SJCRH30 (cell line): ENCODE measurements around the gene SLC39A11. TPM values are rescaled to one million over a fixed set of nuclear protein-coding genes. Genes with fewer than 3 reads are reported as not detected.
"Not testable (repeated sequence)": the region's sequence is repeated elsewhere in the genome, so short reads cannot be mapped to it uniquely, and the experiment has no call there.

ENCODE experiments used
- DNase-seq, 2 experiments: peaks; one replicate each; pipeline ENCODE4 v3.0.0-alpha.2; 2015 to 2020
- H3K27ac ChIP-seq: fragments of 250-450 bp; sonication (Bioruptor Pico); 2 replicates; pipeline ENCODE4 v1.5.1; 2020; ENCODE audit warnings: mild to moderate bottlenecking, moderate library complexity
- H3K27me3 ChIP-seq: fragments of 250-450 bp; sonication (Bioruptor Pico); 2 replicates; pipeline ENCODE4 v1.5.1; 2020; ENCODE audit warnings: mild to moderate bottlenecking, moderate library complexity
- H3K36me3 ChIP-seq: fragments of 250-450 bp; sonication (Bioruptor Pico); 2 replicates; pipeline ENCODE4 v1.5.1; 2020; ENCODE audit warnings: mild to moderate bottlenecking, moderate library complexity
- H3K4me1 ChIP-seq: fragments of 250-450 bp; sonication (Bioruptor Pico); 2 replicates; pipeline ENCODE4 v1.5.1; 2020; ENCODE audit warnings: mild to moderate bottlenecking, moderate library complexity
- H3K4me3 ChIP-seq: fragments of 250-450 bp; sonication (Bioruptor Pico); 2 replicates; pipeline ENCODE4 v1.5.1; 2020; ENCODE audit warnings: mild to moderate bottlenecking, moderate library complexity
- H3K9me3 ChIP-seq: fragments of 250-450 bp; sonication (Bioruptor Pico); replicated peaks from 2 replicates; pipeline ENCODE4 v1.5.1; 2020; ENCODE audit warnings: mild to moderate bottlenecking, moderate library complexity
- total RNA-seq: library from RNA; depleted of rRNA; stranded (reverse); fragments of >200 nt; shearing (Covaris generic); gene quantifications from 2 replicates; pipeline ENCODE4 v1.2.3, GENCODE V29; 2014

The SLC39A11 gene
- total RNA-seq, 1 experiment from 2014 or later, result 9.3 TPM

- DNase-seq, H3K36me3 ChIP-seq, H3K27ac ChIP-seq: not testable (repeated sequence)
Observed at GRCh38 chr17:73097973-73098765, 5.7 kb upstream of the SLC39A11 start.

DNA sequence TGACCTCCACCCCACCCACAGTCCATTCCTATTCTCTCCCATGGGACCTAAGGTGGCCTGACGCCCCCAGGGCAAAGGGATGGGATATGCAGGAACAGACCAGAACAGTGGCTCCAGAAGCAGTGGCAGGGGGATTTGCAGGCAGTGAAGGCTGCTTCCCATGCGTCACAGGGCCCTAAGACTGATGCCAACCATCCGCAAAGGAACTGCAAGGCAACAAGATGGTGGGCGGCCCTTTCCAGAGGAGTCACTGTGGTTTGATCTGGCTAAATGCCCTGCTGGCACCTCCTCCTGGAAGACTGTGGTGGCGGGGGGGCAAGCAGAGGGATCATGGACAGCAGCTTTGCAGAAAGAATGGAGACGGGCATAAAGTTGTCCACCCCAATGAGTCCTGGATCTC, 4.4 kb upstream of the SLC39A11 start:
- H3K27me3 ChIP-seq, result peaks cover 3% of the 10 kb centered on the region; the same call in 1 of the 2 replicates
- H3K4me3 ChIP-seq, result no peak overlapping the region
- DNase-seq, result no peak
- H3K27ac ChIP-seq, result no peak overlapping the region
- no peaks in the 10 kb centered on the region; the same call in 1 of the 2 replicates for H3K4me1 ChIP-seq
- H3K36me3 ChIP-seq, result no peaks in the 10 kb centered on the region
- no peaks in the 10 kb centered on the region for H3K9me3 ChIP-seq

More at GRCh38 chr17:73097973-73098765, 5.7 kb upstream of the SLC39A11 start:
- not testable (repeated sequence) for H3K4me1 ChIP-seq, H3K4me3 ChIP-seq, H3K27me3 ChIP-seq, H3K9me3 ChIP-seq

DNA sequence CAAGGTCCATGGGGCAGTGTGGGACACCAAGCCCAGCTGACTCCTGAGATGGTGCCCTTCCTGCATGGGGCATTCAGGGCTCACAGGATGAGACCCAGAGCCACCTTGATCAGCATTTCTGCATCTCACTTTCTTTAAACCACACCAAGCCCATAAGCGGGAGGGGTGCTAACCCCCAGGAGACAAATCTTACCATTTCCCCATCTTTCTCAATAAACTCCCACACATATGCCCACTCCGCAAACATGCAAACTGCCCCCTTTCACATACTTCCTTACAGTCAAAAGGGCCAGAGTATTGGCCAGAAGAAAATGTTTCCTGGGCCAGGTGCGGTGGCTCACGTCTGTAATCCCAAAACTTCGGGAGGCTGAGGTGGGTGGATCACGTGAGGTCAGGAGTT, 3.7 kb upstream of the SLC39A11 start:
- Histone ChIP-seq H3K36me3 (no peaks in the 10 kb centered on the region), H3K4me1 (no peaks in the 10 kb centered on the region; the same call in 1 of the 2 replicates), H3K27ac (no peak overlapping the region), H3K9me3 (no peaks in the 10 kb centered on the region), H3K27me3 (peaks cover 3% of the 10 kb centered on the region; the same call in 1 of the 2 replicates), H3K4me3 (no peak overlapping the region)
- no peak for DNase-seq

GRCh38 chr17:73093286-73093685, 798 bp upstream of the SLC39A11 start:
- 0 out of 2 replicates have a peak, but pooled peaks cover 3% of the 10 kb centered on the region for H3K27me3 ChIP-seq
- H3K9me3 ChIP-seq, result no peaks in the 10 kb centered on the region
- no peak overlapping the region for H3K27ac ChIP-seq
- no peaks in the 10 kb centered on the region for H3K36me3 ChIP-seq
- DNase-seq, result no peak
- no peaks in the 10 kb centered on the region; the same call in 1 of the 2 replicates for H3K4me1 ChIP-seq
- H3K4me3 ChIP-seq, result no peak overlapping the region

DNA sequence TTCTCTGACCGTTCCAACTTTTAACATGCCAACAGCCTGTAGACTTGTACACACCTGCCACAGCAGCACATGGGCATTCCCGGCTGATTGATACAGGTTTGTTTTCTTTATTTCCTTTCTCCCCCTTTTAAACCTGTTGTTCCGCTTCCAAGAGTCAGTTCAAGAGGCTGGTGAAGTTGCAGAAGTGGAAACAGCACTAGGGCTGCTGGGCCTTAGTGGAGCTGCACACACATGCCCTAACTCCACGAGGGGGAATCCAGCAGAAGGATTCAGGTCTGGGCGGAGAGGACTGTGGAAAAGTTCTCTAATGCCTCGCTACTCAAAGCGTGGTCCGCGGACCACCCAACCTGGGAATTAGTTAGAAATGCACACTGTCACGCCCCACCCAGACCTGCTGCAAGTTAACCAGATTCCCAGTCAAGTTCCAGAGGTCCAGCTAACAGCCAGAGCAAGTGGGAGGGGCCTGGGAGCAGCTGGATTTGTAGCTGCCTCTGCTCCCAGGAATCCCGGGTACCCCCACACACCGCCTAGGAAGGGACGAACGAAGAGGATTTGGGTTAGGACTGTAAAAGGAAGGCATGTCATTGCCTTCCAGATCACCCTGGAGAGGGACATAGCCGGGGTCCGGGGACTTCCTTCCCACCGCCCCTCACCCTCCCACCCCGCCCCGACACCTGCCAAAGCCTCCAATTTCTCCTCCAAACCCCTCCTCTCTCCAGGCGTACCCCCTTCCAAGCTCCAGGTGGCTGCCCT, 542 bp downstream of the SLC39A11 start:
- Histone ChIP-seq H3K9me3 (no peaks in the 10 kb centered on the region), H3K27ac (no peak overlapping the region; the same call in 1 of the 2 replicates), H3K4me1 (no peaks in the 10 kb centered on the region; the same call in 1 of the 2 replicates), H3K4me3 (peak overlapping the region; percentile 61), H3K27me3 (0 out of 2 replicates have a peak, but pooled peaks cover 3% of the 10 kb centered on the region), H3K36me3 (no peaks in the 10 kb centered on the region)
- DNase-seq, result peak; percentile 65 to 71

GRCh38 chr17:73091410-73091769, 1.1 kb downstream of the SLC39A11 start:
- H3K27me3 ChIP-seq, result 0 out of 2 replicates have a peak, but pooled peaks cover 3% of the 10 kb centered on the region
- no peaks in the 10 kb centered on the region for H3K36me3 ChIP-seq
- H3K4me1 ChIP-seq, result no peaks in the 10 kb centered on the region; the same call in 1 of the 2 replicates
- H3K9me3 ChIP-seq, result no peaks in the 10 kb centered on the region
- no peak overlapping the region for H3K27ac ChIP-seq
- peak overlapping the region; percentile 61 for H3K4me3 ChIP-seq
- DNase-seq, result peak in 1 of 2 experiments; percentile 13

- H3K4me1 ChIP-seq, result no peaks in the 10 kb centered on the region; the same call in 1 of the 2 replicates
- no peak overlapping the region for H3K4me3 ChIP-seq
- H3K9me3 ChIP-seq, result no peaks in the 10 kb centered on the region
- H3K27me3 ChIP-seq, result 0 out of 2 replicates have a peak, but pooled peaks cover 3% of the 10 kb centered on the region
- no peaks in the 10 kb centered on the region for H3K36me3 ChIP-seq
- H3K27ac ChIP-seq, result no peak overlapping the region
- DNase-seq, result no peak
Observed at GRCh38 chr17:73090396-73091202, 1.9 kb downstream of the SLC39A11 start.

GRCh38 chr17:73089322-73090317, 2.9 kb downstream of the SLC39A11 start:
- Histone ChIP-seq H3K9me3 (no peaks in the 10 kb centered on the region), H3K4me1 (no peaks in the 10 kb centered on the region; the same call in 1 of the 2 replicates)

GRCh38 chr17:73088561-73088960, 3.9 kb downstream of the SLC39A11 start:
- no peak overlapping the region for H3K27ac ChIP-seq
- no peak for DNase-seq
- no peaks in the 10 kb centered on the region; the same call in 1 of the 2 replicates for H3K4me1 ChIP-seq
- no peak overlapping the region for H3K4me3 ChIP-seq
- H3K36me3 ChIP-seq, result no peaks in the 10 kb centered on the region
- H3K27me3 ChIP-seq, result no peaks in the 10 kb centered on the region
- no peaks in the 10 kb centered on the region for H3K9me3 ChIP-seq

More at GRCh38 chr17:73089322-73090317, 2.9 kb downstream of the SLC39A11 start:
- no peak overlapping the region for H3K27ac ChIP-seq
- no peak for DNase-seq
- H3K27me3 ChIP-seq, result 0 out of 2 replicates have a peak, but pooled peaks cover 3% of the 10 kb centered on the region
- no peaks in the 10 kb centered on the region for H3K36me3 ChIP-seq
- no peak overlapping the region for H3K4me3 ChIP-seq

DNA sequence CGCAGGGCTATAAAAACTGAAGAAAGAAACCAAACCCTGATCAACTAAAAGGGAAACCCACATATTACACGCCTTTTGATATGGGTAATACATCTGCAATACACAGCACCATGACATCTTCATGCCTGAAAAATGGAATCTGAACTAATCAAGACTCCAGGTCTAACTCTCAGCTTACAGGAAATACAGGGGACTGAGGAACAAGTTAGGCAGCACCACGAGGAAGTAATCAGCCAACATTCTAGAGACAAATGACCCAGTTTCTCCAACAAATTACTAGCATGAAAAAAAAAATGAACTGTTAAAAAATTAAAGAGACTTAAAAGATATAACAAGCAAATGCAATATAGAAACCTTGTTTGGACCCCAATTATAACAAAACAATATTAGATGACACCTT, 9.1 kb downstream of the SLC39A11 start:
- Histone ChIP-seq H3K27ac (no peak overlapping the region), H3K36me3 (no peaks in the 10 kb centered on the region), H3K9me3 (no peaks in the 10 kb centered on the region), H3K4me3 (no peak overlapping the region), H3K4me1 (no peaks in the 10 kb centered on the region), H3K27me3 (no peaks in the 10 kb centered on the region)
- DNase-seq, result no peak

DNA sequence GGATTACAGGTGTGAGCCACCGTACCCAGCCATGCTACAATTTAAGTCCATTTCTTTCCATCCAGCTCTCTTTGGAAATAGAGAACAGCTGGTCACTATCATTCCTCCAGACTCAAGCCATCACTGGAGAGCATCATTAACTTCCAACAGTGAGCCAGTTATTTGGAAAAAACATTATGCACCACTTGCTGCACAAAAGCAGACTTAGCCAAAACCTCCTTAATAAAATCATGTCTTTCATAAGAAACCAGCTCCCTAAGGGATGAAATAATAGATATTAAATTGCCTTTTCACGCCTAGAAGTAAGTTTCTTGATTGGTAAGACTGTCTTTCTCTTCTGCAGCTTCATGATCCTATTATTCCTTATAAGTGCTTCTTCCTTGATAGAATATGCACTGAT, 17.9 kb downstream of the SLC39A11 start:
- Histone ChIP-seq H3K27me3 (no peaks in the 10 kb centered on the region), H3K4me1 (no peaks in the 10 kb centered on the region), H3K9me3 (no peaks in the 10 kb centered on the region), H3K4me3 (no peak overlapping the region), H3K27ac (no peak overlapping the region), H3K36me3 (no peaks in the 10 kb centered on the region)
- DNase-seq, result no peak

DNA sequence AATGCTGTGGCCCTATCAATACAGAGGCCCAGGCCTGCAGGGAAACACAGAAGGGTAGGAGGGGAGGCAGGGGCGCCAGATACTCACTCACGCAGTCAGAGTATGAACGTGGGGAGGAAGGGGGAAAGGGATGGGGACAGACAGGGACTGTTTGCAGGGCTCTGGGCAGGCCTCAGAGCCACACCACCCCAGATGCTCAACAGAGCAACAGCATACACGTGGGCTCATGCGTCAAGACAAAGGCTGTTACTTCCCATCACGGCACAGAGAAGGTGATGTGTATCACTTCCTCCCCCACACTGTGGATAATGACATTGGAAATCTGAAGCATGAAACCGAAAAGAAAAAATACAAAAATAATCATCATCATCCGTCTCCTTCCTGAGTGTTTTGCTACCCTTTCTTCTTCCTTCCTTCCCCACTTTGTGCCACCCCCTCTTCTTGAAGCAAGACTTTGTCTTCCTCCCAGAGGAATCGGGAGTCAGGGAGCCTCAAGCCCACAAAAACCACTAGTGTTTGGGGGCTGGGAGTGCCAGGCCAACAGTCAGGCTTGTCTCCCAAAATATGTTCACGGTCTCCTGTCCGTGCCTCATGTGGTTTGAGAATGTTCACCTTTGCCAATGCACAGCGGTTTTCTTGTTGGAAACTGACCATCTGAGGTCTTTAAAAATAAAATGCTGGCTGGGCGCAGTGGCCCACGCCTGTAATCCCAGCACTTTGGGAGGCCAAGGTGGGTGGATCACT, 20.1 kb downstream of the SLC39A11 start:
- Histone ChIP-seq H3K27me3 (no peaks in the 10 kb centered on the region), H3K4me1 (no peaks in the 10 kb centered on the region), H3K27ac (no peak overlapping the region), H3K9me3 (no peaks in the 10 kb centered on the region), H3K4me3 (no peak overlapping the region), H3K36me3 (no peaks in the 10 kb centered on the region)
- DNase-seq, result no peak
